Stomach (tissue), 9 donors: ENCODE measurements around the gene PRPF19. TPM values are rescaled to one million over a fixed set of nuclear protein-coding genes. Genes with fewer than 3 reads are reported as not detected.
A peak's percentile ranks its signal among the peaks of the same experiment; 100 is the strongest.

Experiments
- DNase-seq, 2 donors: peaks; one replicate each; pipeline versions ENCODE4 v3.0.0 to v3.0.0-alpha.2; 2013 to 2019
- H3K27ac ChIP-seq, 5 donors: fragments of 200-600 bp in 4 of 5; sonication (generic) in 4 of 5; one replicate each; pipeline ENCODE4 v1.5.1; 2013 to 2019; ENCODE audit warnings: mild to moderate bottlenecking in 1 of 5, moderate library complexity in 1 of 5
- H3K27me3 ChIP-seq, 3 donors: fragments of 200-600 bp; sonication (generic); one replicate each; pipeline ENCODE4 v1.5.1; 2017 to 2019; ENCODE audit warnings: mixed run types in 1 of 3
- H3K36me3 ChIP-seq, 4 donors: fragments of 200-600 bp; sonication (generic); 1 replicate in 3 of 4; 2 replicates in 1 of 4; pipeline ENCODE4 v1.5.1; 2016 to 2019
- H3K4me1 ChIP-seq, 4 donors: fragments of 200-600 bp; sonication (generic); one replicate each; pipeline ENCODE4 v1.5.1; 2016 to 2019
- H3K4me3 ChIP-seq, 4 donors: fragments of 200-600 bp; sonication (generic) in 3 of 4; one replicate each; pipeline ENCODE4 v1.5.1; 2016 to 2019; ENCODE audit warnings: mild to moderate bottlenecking in 1 of 4
- H3K9me3 ChIP-seq, 4 donors: fragments of 200-600 bp; sonication (generic); one replicate each; pipeline ENCODE4 v1.5.1; 2016 to 2019
- EP300 ChIP-seq: sonication (generic); formaldehyde crosslinking; IDR thresholded peaks from one replicate; pipeline ENCODE4 v1.6.1; 2017; ENCODE audit warnings: antibody characterized with exemption
- POLR2A ChIP-seq, 4 donors: fragments of 450-650 bp; IDR thresholded peaks; one replicate each; pipeline ENCODE4 v1.6.1; 2016; ENCODE audit warnings: antibody characterized with exemption in 4 of 4, control low read depth in 2 of 4, mild to moderate bottlenecking in 1 of 4, moderate library complexity in 1 of 4
- POLR2AphosphoS5 ChIP-seq, 3 donors: sonication (generic); formaldehyde crosslinking; IDR thresholded peaks; one replicate each; pipeline ENCODE4 v1.6.1; 2016; ENCODE audit warnings: antibody characterized with exemption in 3 of 3
- WGBS, 5 donors: extraction: QIAGEN DNeasy Blood & Tissue Kit in 3 of 5; methylation state at CpG; one replicate each; pipeline versions ENCODE4 v1.1.5 to v1.1.7; 2013 to 2018; 5-methylcytosine and 5-hydroxymethylcytosine counted together
- intact Hi-C: fragments of 100-400 bp; cut with DNase I; formaldehyde crosslinking; loops from one replicate; pipeline ENCODE4 v1.15.1; 2023; ENCODE audit warnings: low total_unique reads
- polyA plus RNA-seq, 3 donors: library from polyadenylated mRNA; stranded (reverse); fragments of 200-250 nt; gene quantifications; one replicate each; pipeline ENCODE4 v1.2.3, GENCODE V29; 2013
- total RNA-seq, 5 donors: library from RNA; depleted of rRNA; stranded (reverse); fragments of >200 nt; gene quantifications; one replicate each; pipeline versions ENCODE4 v1.1.0 to v1.2.3, GENCODE V29; 2014 to 2016
- TF ChIP-seq, protein P1 (sequence below), 7 experiments: fragments of 450-650 bp in 4 of 7; fragments of 200-600 bp in 3 of 7; sonication (generic) in 3 of 7; IDR thresholded peaks; one replicate each; pipeline ENCODE4 v1.5.1; 2016 to 2019; ENCODE audit warnings: antibody characterized with exemption in 7 of 7, control low read depth in 2 of 7, mild to moderate bottlenecking in 1 of 7
- donor health status: healthy with polysubstance abuse.
- donor health status: Bipolar disorder and iron deficiency.
- donor health status: healthy.

Gene PRPF19
- total and polyA plus RNA-seq, 8 donors: 3.5 to 86.1 (median 50.3) TPM

GRCh38 chr11:60864856-60865513 is 41.4 kb downstream of the PRPF19 start:
- Histone ChIP-seq H3K4me3 (no peak overlapping the region), H3K9me3 (no peaks in the 10 kb centered on the region), H3K36me3 (no peaks in the 10 kb centered on the region), H3K27me3 (no peaks in the 10 kb centered on the region), H3K4me1 (no peaks in the 10 kb centered on the region), H3K27ac (no peak overlapping the region)
- 80 to 84% (median 81%) methylated on average over 7 of the region's 7 CpGs for WGBS, 5 donors
- no peak for TF ChIP-seq POLR2A (IDR thresholded peaks at IDR 0.05)
- TF ChIP-seq EP300: no peak
- TF ChIP-seq POLR2AphosphoS5 (IDR thresholded peaks at IDR 0.05): no peak
- no peak for DNase-seq
- intact Hi-C loops: no loop called here

DNA sequence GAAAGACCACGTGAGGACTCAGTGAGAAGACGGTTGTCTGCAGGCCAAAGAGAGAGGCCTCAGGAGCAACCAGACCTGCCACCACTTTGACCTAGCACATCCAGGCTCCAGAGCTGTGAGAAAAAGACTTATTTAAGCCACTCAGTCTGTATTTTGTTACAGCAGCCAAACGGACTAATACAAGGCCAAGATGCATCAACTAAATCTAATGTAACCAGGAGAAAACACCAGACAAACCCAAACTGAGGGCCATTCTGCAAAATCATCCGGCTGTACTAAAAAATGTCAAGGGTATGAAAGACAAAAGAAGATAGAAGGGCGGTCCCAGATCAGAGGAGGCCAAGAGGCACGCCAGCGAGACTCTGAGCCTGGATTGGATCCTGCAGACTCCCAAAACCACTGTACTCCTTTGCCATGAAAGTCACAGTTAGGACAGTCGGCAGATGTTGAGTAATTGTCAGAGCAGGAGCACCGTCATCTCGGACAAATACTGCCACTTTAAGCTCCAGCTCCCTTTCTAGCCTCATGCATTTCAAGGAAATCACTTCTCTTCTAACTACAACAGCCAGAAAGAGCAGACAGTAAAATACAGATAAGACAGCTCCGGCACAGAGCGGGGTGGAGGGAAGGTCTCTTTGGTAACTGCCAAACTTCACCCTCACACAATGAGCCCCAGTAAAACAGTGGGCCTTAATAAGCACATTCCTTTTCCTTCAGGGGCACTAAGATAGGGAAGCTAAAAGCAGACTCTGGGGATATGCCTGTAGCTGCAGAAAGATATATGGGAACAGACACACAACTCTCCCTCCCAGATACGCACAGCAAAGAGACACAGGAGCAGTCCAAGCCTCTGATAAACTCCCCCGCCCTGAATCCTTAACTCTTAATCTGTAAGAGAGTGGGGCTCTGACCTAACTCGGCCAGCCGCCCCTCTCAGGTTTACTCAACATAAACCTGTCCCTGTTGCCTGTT is 42.5 kb downstream of the PRPF19 start:
- no peak for DNase-seq
- no peaks in the 10 kb centered on the region for H3K9me3 ChIP-seq
- H3K27me3 ChIP-seq: no peaks in the 10 kb centered on the region
- no peak overlapping the region for H3K27ac ChIP-seq
- no peak overlapping the region for H3K4me3 ChIP-seq
- no peaks in the 10 kb centered on the region for H3K4me1 ChIP-seq
- intact Hi-C loops: no loop called here
- H3K36me3 ChIP-seq: no peaks in the 10 kb centered on the region
- WGBS, 5 donors: 72 to 77% (median 73%) methylated on average over 16 of the region's 16 CpGs
- TF ChIP-seq, protein P1, sequence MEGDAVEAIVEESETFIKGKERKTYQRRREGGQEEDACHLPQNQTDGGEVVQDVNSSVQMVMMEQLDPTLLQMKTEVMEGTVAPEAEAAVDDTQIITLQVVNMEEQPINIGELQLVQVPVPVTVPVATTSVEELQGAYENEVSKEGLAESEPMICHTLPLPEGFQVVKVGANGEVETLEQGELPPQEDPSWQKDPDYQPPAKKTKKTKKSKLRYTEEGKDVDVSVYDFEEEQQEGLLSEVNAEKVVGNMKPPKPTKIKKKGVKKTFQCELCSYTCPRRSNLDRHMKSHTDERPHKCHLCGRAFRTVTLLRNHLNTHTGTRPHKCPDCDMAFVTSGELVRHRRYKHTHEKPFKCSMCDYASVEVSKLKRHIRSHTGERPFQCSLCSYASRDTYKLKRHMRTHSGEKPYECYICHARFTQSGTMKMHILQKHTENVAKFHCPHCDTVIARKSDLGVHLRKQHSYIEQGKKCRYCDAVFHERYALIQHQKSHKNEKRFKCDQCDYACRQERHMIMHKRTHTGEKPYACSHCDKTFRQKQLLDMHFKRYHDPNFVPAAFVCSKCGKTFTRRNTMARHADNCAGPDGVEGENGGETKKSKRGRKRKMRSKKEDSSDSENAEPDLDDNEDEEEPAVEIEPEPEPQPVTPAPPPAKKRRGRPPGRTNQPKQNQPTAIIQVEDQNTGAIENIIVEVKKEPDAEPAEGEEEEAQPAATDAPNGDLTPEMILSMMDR (IDR thresholded peaks at IDR 0.05): no peak
- TF ChIP-seq EP300: no peak

- no peaks in the 10 kb centered on the region for H3K9me3 ChIP-seq
- DNase-seq: no peak
These were observed 44.2 kb downstream of the PRPF19 start for GRCh38 chr11:60862171-60862570.

DNA sequence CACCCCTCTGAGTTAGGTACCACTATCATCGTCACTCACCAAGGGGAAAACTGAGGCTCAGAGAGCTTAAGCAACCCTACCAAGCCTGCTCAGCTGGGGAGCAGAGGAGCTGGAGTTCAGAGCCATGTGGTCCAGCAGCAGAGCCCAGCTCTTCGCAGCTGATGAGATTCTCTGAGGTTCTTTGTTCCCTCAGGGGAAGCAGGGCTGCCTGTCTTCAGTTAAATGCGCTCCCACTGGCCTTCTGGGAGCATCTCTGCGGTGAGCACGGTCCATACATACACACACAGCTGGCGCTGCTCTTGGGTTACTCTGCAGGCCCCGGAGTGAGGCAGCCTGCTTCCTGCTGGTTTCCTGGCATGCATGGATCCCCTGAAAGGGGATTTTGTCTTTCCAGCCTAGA is 45.4 kb downstream of the PRPF19 start:
- intact Hi-C loops: no loop called here
- H3K27me3 ChIP-seq: peaks cover 0 to under 1% (median 0%) of the 10 kb centered on the region in 3 donors

More at GRCh38 chr11:60862171-60862570, 44.2 kb downstream of the PRPF19 start:
- Histone ChIP-seq H3K4me3 (no peak overlapping the region), H3K27me3 (no peaks in the 10 kb centered on the region), H3K27ac (no peak overlapping the region), H3K4me1 (no peaks in the 10 kb centered on the region), H3K36me3 (no peaks in the 10 kb centered on the region)
- WGBS, 5 donors: 91 to 97% (median 93%) methylated on average over 9 of the region's 9 CpGs
- TF ChIP-seq POLR2A (IDR thresholded peaks at IDR 0.05): no peak
- TF ChIP-seq POLR2AphosphoS5 (IDR thresholded peaks at IDR 0.05): no peak
- TF ChIP-seq, protein P1 (IDR thresholded peaks at IDR 0.05): no peak
- no peak for TF ChIP-seq EP300
- intact Hi-C loops: no loop called here

More for the DNA sequence above, 45.4 kb downstream of the PRPF19 start:
- Histone ChIP-seq H3K9me3 (no peaks in the 10 kb centered on the region), H3K4me3 (no peak overlapping the region), H3K4me1 (no peaks in the 10 kb centered on the region), H3K36me3 (no peaks in the 10 kb centered on the region), H3K27ac (no peak overlapping the region)
- WGBS, 5 donors: 54 to 69% (median 58%) methylated on average over 7 of the region's 7 CpGs
- DNase-seq: peak in 1 of 2 donors; percentile 54
- TF ChIP-seq EP300 (no peak), POLR2AphosphoS5 (IDR thresholded peaks at IDR 0.05) (no peak), POLR2A (IDR thresholded peaks at IDR 0.05) (no peak)
- TF ChIP-seq, protein P1 (IDR thresholded peaks at IDR 0.05): no peak
